ENCODE results near the gene MPP4.

MPP4 gene

GRCh38 chr2:201638326-201638725 lies 60.1 kb downstream of the MPP4 start:
- TF ChIP-seq, protein P1, sequence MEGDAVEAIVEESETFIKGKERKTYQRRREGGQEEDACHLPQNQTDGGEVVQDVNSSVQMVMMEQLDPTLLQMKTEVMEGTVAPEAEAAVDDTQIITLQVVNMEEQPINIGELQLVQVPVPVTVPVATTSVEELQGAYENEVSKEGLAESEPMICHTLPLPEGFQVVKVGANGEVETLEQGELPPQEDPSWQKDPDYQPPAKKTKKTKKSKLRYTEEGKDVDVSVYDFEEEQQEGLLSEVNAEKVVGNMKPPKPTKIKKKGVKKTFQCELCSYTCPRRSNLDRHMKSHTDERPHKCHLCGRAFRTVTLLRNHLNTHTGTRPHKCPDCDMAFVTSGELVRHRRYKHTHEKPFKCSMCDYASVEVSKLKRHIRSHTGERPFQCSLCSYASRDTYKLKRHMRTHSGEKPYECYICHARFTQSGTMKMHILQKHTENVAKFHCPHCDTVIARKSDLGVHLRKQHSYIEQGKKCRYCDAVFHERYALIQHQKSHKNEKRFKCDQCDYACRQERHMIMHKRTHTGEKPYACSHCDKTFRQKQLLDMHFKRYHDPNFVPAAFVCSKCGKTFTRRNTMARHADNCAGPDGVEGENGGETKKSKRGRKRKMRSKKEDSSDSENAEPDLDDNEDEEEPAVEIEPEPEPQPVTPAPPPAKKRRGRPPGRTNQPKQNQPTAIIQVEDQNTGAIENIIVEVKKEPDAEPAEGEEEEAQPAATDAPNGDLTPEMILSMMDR (IDR thresholded peaks at IDR 0.05; ENCODE audit: borderline replicate concordance, insufficient read depth, low read depth, low read length) = no peak
- no peak overlapping the region for H3K4me3 ChIP-seq (ENCODE audit: low read depth, low read length)

GRCh38 chr2:201633661-201634249 lies 64.7 kb downstream of the MPP4 start:
- no peak overlapping the region for H3K4me3 ChIP-seq (ENCODE audit: low read depth, low read length)
- TF ChIP-seq, protein P1 (IDR thresholded peaks at IDR 0.05; ENCODE audit: borderline replicate concordance, insufficient read depth, low read depth, low read length) = no peak

DNA sequence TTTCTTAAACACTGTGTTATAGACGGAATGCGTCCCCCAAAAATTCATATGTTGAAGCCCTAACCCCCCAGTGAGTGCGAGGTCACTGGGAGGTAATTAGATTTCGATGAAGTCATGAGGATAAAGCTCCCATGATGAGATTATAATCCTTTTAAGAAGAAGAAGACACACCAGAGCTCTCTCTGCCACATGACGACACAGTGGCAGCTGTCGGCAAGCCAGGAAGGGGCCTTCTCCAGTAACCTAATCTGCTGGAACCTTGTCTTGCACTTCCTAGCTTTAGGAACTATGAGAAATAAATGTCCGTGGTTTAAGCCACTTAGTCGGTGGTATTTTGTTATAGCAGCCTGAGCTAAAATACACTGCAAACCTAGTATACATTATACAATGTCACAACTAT lies 67.4 kb downstream of the MPP4 start:
- TF ChIP-seq, protein P1 (IDR thresholded peaks at IDR 0.05; ENCODE audit: borderline replicate concordance, insufficient read depth, low read depth, low read length) = no peak

DNA sequence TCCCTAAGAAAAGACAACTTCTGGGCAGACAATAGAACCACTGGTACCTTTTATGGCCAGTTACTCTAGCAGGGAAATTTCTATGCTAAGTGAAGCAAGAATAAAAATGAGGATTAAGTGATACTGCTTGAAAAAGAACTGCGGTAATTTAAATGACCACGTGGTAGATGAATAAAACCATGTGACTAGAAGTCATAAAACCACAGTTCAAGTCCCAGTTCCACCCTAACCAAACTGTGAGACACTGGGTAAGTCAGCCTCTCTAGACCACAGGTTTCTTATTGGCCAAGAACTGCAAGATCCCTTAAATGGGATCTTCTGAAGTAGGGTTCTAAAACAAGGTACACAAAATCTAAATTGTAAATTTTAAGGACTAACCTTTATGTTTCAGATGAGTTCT lies 67.9 kb downstream of the MPP4 start:
- no peak overlapping the region for H3K4me3 ChIP-seq (ENCODE audit: low read depth, low read length)
- TF ChIP-seq, protein P1 (IDR thresholded peaks at IDR 0.05; ENCODE audit: borderline replicate concordance, insufficient read depth, low read depth, low read length) = no peak

More for the DNA sequence above, 67.4 kb downstream of the MPP4 start:
- H3K4me3 ChIP-seq (ENCODE audit: low read depth, low read length) = no peak overlapping the region

DNA sequence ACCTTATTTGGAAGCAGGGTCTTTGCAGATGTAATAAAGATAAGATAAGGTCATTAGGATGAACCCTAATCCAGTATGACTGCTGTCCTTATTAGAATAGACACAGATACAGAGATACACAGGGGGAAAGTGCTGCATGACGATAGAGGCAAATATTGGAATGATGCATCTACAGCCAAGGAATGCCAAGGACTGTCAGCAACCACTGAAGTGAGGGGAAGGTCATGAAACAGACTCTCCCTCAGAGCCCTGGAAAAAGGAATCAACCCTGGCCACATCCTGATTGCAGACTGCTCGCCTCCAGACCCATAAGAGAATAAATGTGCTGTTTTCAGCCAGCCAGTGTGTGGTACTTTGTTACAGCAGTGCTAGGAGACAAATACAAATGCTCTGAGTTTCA lies 69.9 kb downstream of the MPP4 start:
- no peak overlapping the region for H3K4me3 ChIP-seq (ENCODE audit: low read depth, low read length)
- TF ChIP-seq, protein P1 (IDR thresholded peaks at IDR 0.05; ENCODE audit: borderline replicate concordance, insufficient read depth, low read depth, low read length) = no peak

GRCh38 chr2:201622306-201622970 lies 76.0 kb downstream of the MPP4 start:
- TF ChIP-seq, protein P1 (IDR thresholded peaks at IDR 0.05; ENCODE audit: borderline replicate concordance, insufficient read depth, low read depth, low read length) = no peak
- H3K4me3 ChIP-seq (ENCODE audit: low read depth, low read length) = no peak overlapping the region
